ENCODE results near the gene SFMBT2.

SFMBT2 gene

DNA sequence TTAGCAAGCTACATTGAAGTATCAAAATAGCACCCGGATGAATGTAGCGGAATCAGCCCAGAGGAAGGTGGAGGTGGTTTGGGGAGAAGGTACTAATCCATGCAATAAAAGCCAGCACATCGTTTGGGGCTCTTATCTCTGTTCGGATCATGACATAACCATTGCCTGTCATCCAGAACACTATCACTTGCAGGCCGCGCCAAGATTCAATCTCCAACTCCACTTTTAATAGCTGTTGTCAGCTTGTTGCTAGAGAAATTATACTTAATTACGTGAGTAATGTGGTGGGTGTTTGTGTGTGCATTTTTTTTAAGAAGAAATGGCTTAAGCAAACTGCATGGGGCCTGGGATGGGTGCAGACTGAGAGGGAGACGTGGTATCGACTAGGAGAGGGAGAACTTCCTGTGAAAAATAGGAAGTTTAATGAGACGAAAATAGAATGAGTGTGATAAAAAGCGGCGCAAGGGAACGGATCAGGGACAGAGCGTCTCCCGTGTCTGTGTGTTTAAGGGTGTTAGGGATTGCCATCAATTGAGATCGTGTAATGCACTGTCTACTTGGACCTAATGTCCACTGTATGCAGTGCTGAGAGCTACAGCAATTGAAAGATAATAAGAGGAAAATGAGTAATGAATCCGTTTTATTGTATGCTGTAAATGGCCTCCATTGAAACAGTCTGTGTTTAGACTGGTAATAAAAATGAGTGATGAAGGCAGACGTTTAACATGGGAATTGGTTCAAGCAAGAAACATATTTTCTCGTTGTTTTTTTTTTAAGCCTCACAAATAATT lies 27.6 kb upstream of the SFMBT2 start:
- Histone ChIP-seq H3K27me3 (ENCODE audit: low read depth, low read length) (no peaks in the 10 kb centered on the region), H3K27ac (ENCODE audit: low read length) (no peak overlapping the region)

DNA sequence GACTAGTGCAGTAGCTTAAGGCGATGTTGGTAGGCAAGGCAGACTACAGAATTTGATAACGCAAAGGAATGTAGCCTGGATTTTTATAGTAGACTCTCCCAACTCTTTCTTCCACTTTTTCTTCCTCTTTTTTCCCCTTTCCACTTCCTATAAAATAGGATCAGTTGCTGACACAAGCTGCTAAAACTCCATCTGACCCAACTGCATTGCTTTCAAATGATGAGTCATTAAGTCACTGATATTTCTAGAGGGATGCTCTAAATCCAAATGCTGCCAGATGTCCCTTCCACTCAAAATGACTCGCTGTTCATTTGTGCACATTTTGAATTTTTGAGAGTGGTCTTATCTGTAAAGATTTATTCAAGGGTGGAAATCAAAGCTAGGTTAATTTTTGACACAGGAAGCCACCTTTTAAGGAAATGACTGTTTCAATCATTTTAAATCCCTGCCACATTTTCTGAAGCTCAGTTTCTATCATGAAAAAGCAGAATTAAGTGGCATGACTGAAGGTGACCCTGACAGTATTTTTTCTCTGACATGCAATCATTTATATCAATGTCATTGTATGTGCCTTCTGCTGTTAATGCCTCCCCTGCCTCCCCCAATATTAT lies 25.8 kb upstream of the SFMBT2 start:
- Histone ChIP-seq H3K27ac (ENCODE audit: low read length) (no peak overlapping the region), H3K9me3 (ENCODE audit: control insufficient read depth in 1 of 2, low read length in 2 of 2) (no peaks in the 10 kb centered on the region), H3K27me3 (ENCODE audit: low read depth, low read length) (no peaks in the 10 kb centered on the region)

More for the DNA sequence above, 27.6 kb upstream of the SFMBT2 start:
- Histone ChIP-seq H3K4me3 (ENCODE audit: low read depth in 1 of 2, low read length in 2 of 2) (no peak overlapping the region), H3K4me1 (ENCODE audit: control insufficient read depth in 1 of 2, insufficient read depth in 2 of 2, low read length in 2 of 2) (no peaks in the 10 kb centered on the region), H3K36me3 (ENCODE audit: control insufficient read depth in 1 of 2, insufficient read depth in 2 of 2, low read length in 2 of 2) (no peaks in the 10 kb centered on the region), H3K9me3 (ENCODE audit: control insufficient read depth in 1 of 2, low read length in 2 of 2) (no peaks in the 10 kb centered on the region)

DNA sequence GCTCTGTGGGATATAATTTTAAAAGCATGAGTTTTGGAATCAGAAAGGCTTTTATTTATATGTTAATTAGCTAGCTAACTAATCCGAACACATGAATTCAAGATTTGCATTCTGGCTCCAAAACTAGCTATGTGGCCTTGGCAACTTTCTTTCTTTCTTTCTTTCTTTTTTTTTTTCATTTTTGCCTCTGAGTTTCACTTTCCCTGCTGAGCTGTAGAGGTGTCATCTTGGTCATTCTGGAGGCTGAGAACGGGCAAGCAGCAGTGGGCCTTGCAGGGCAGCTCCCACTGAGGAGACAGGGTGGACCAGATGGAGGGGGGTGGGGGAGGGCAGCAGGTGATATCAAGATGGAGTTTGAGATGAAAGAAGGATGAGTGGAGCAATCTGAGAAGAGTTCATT lies 24.8 kb upstream of the SFMBT2 start:
- H3K4me1 ChIP-seq (ENCODE audit: control insufficient read depth in 1 of 2, insufficient read depth in 2 of 2, low read length in 2 of 2), result no peaks in the 10 kb centered on the region
- no peaks in the 10 kb centered on the region for H3K36me3 ChIP-seq (ENCODE audit: control insufficient read depth in 1 of 2, insufficient read depth in 2 of 2, low read length in 2 of 2)
- no peak overlapping the region for H3K4me3 ChIP-seq (ENCODE audit: low read depth in 1 of 2, low read length in 2 of 2)
- H3K27me3 ChIP-seq (ENCODE audit: low read depth, low read length), result no peaks in the 10 kb centered on the region
- no peaks in the 10 kb centered on the region for H3K9me3 ChIP-seq (ENCODE audit: control insufficient read depth in 1 of 2, low read length in 2 of 2)
- no peak overlapping the region for H3K27ac ChIP-seq (ENCODE audit: low read length)

More for the DNA sequence above, 25.8 kb upstream of the SFMBT2 start:
- no peak overlapping the region for H3K4me3 ChIP-seq (ENCODE audit: low read depth in 1 of 2, low read length in 2 of 2)
- no peaks in the 10 kb centered on the region for H3K4me1 ChIP-seq (ENCODE audit: control insufficient read depth in 1 of 2, insufficient read depth in 2 of 2, low read length in 2 of 2)
- no peaks in the 10 kb centered on the region for H3K36me3 ChIP-seq (ENCODE audit: control insufficient read depth in 1 of 2, insufficient read depth in 2 of 2, low read length in 2 of 2)

DNA sequence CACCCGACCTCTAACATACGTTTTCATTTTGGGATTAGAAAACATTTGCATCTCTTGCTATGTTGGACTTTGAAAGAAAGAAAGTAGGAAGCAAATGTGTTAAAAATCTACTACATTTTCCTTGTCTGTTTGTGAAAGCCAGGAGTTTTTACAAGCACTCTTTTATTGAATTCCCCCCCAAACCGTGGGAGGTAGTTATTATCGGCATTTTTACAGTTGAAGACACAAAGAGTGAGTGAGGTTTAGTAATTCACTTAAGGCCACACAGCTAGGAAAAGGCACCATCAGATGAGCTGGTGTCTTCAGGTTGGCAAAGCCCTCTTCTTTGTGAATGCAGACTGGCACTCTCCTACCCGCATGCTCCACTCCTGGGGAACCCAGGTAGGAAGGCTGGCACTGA lies 23.5 kb upstream of the SFMBT2 start:
- Histone ChIP-seq H3K27ac (ENCODE audit: low read length) (no peak overlapping the region), H3K4me3 (ENCODE audit: low read depth in 1 of 2, low read length in 2 of 2) (no peak overlapping the region), H3K9me3 (ENCODE audit: control insufficient read depth in 1 of 2, low read length in 2 of 2) (no peaks in the 10 kb centered on the region), H3K36me3 (ENCODE audit: control insufficient read depth in 1 of 2, insufficient read depth in 2 of 2, low read length in 2 of 2) (no peaks in the 10 kb centered on the region), H3K4me1 (ENCODE audit: control insufficient read depth in 1 of 2, insufficient read depth in 2 of 2, low read length in 2 of 2) (no peaks in the 10 kb centered on the region), H3K27me3 (ENCODE audit: low read depth, low read length) (no peaks in the 10 kb centered on the region)

DNA sequence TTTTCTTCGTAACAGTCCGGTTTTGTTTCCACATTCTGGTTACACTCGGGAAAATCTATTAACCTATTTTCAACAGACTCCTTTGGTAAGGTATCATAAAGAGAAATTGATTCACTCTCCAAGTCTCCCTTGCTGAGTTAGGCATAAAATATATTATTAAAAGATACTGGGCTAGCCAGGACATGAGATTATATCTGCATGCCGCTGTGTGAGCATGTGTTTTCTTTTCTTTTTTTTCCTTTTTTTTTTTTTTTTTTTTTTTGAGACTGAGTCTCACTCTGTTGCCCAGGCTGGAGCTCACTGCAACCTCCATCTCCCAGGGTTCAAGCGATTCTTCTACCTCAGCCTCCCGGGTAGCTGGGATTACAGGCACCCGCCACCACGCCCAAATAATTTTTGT lies 23.0 kb upstream of the SFMBT2 start:
- H3K9me3 ChIP-seq (ENCODE audit: control insufficient read depth in 1 of 2, low read length in 2 of 2), result no peaks in the 10 kb centered on the region
- no peaks in the 10 kb centered on the region for H3K27me3 ChIP-seq (ENCODE audit: low read depth, low read length)
- H3K4me1 ChIP-seq (ENCODE audit: control insufficient read depth in 1 of 2, insufficient read depth in 2 of 2, low read length in 2 of 2), result no peaks in the 10 kb centered on the region
- no peak overlapping the region for H3K27ac ChIP-seq (ENCODE audit: low read length)
- no peaks in the 10 kb centered on the region for H3K36me3 ChIP-seq (ENCODE audit: control insufficient read depth in 1 of 2, insufficient read depth in 2 of 2, low read length in 2 of 2)
- peak overlapping the region in 1 of 2 donors; percentile 12 for H3K4me3 ChIP-seq (ENCODE audit: low read depth in 1 of 2, low read length in 2 of 2)

DNA sequence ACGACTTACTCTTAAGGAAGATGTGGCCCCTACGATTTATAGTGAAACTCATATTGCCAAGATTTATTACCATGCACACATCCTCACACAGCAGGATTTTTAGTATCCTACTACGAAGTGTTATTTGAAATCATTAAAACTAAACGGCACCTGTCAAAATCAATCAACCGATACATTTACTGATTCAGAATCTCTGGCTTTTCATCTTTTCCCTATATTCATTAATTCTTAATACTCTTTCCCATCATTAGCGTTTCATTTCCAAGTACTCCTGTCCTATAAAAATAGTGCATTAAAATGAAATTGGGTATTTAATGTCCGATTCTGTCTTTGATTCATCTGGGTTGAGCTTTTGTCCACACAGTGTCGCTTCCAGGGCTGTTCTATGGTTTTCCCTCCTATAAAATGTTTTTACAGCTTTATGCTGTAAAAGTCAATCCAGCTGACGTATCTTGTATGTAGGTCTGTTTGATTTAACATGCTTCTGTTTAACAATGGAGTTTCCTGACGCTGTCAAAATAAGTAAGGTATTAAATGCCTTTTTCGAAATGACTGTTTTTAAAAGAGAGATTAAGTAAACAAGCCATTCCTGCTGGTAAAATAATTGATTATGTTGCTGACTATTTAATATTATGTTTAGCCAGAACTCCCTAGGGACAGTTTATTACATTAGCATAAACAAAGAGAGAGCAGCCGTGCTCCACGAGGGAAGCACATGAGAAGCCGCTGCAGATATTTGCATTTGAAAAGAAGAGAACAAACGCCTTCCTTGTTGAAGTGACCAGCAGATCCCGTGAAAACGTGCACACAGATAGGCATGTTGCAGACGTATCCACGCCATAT lies 22.3 kb upstream of the SFMBT2 start:
- Histone ChIP-seq H3K9me3 (ENCODE audit: control insufficient read depth in 1 of 2, low read length in 2 of 2) (no peaks in the 10 kb centered on the region), H3K27ac (ENCODE audit: low read length) (no peak overlapping the region), H3K4me3 (ENCODE audit: low read depth in 1 of 2, low read length in 2 of 2) (peak overlapping the region in 1 of 2 donors; percentile 12), H3K4me1 (ENCODE audit: control insufficient read depth in 1 of 2, insufficient read depth in 2 of 2, low read length in 2 of 2) (no peaks in the 10 kb centered on the region), H3K27me3 (ENCODE audit: low read depth, low read length) (no peaks in the 10 kb centered on the region), H3K36me3 (ENCODE audit: control insufficient read depth in 1 of 2, insufficient read depth in 2 of 2, low read length in 2 of 2) (no peaks in the 10 kb centered on the region)

DNA sequence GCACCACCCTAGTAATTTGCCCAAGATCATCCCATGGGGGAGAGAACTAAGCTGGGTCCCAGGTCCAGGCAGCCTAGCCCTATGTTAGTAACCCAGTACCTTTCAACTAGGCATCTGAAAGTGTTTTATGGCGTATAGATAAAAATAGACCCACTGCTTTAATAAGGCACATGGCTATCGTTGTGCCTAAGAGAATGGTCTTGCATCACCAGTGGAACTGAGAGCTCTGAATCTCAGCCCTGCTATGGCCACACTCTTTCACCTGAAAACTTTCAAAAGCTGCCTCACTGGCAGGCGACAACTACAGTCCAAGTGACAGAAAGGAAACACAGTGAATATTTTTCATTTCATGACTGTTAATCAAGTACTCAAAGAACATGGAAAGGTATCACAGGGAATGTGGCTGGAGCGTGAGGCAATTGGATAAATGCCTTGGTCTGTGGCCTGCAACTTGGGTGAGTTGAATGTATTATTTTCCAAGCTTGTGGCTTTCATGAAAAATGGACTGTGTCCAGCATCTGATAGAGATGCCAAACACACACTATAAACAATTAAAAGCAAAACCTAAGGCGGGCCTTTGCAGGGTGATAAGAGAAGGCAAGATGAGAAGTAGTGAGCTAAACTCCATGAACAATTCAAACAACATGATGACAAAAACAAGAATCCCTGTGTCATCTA lies 18.0 kb upstream of the SFMBT2 start:
- Histone ChIP-seq H3K27me3 (ENCODE audit: low read depth, low read length) (no peaks in the 10 kb centered on the region), H3K4me3 (ENCODE audit: low read depth in 1 of 2, low read length in 2 of 2) (no peak overlapping the region), H3K4me1 (ENCODE audit: control insufficient read depth in 1 of 2, insufficient read depth in 2 of 2, low read length in 2 of 2) (no peaks in the 10 kb centered on the region), H3K9me3 (ENCODE audit: control insufficient read depth in 1 of 2, low read length in 2 of 2) (no peaks in the 10 kb centered on the region), H3K27ac (ENCODE audit: low read length) (no peak overlapping the region), H3K36me3 (ENCODE audit: control insufficient read depth in 1 of 2, insufficient read depth in 2 of 2, low read length in 2 of 2) (no peaks in the 10 kb centered on the region)

DNA sequence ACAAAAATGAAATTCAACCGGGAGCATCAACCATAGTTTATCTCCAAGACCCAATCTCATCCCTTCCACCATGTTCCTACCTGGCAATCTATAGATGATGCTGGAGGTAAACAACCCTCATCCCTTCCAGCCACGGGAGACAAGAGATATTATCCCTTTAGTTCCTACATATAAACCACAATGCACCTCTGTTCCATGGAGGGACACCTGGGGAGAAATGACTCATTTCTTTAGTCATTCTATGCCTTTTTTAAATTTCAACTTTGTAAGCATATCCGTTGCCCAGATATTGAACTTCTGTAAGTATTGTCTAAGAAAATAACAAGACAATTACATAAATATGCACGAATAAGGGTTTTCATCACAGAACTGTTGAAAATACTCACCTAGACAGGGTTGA lies 15.5 kb upstream of the SFMBT2 start:
- no peak overlapping the region for H3K4me3 ChIP-seq (ENCODE audit: low read depth in 1 of 2, low read length in 2 of 2)
- H3K27me3 ChIP-seq (ENCODE audit: low read depth, low read length), result no peaks in the 10 kb centered on the region
- no peaks in the 10 kb centered on the region for H3K9me3 ChIP-seq (ENCODE audit: control insufficient read depth in 1 of 2, low read length in 2 of 2)
- H3K27ac ChIP-seq (ENCODE audit: low read length), result no peak overlapping the region
- H3K36me3 ChIP-seq (ENCODE audit: control insufficient read depth in 1 of 2, insufficient read depth in 2 of 2, low read length in 2 of 2), result no peaks in the 10 kb centered on the region
- H3K4me1 ChIP-seq (ENCODE audit: control insufficient read depth in 1 of 2, insufficient read depth in 2 of 2, low read length in 2 of 2), result no peaks in the 10 kb centered on the region

DNA sequence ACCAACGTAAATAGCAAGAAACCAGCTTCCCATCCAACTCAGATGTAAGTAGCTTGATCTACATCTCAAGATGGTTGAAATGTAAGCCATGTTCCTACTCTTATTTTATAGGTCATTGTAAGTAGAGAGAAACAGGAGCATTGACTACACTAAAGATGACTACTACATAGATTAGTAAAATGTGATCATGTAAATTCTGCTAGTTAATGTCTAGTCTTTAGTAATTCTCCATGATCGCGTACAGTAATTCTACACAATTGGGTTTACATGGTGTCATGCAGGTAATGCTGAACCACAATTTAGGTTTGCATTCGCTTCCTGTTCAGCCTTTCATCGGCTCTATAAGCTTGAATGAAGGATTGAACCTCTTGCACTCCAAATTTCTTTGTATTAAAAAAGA lies 14.9 kb upstream of the SFMBT2 start:
- Histone ChIP-seq H3K36me3 (ENCODE audit: control insufficient read depth in 1 of 2, insufficient read depth in 2 of 2, low read length in 2 of 2) (no peaks in the 10 kb centered on the region), H3K4me3 (ENCODE audit: low read depth in 1 of 2, low read length in 2 of 2) (no peak overlapping the region), H3K9me3 (ENCODE audit: control insufficient read depth in 1 of 2, low read length in 2 of 2) (no peaks in the 10 kb centered on the region), H3K27ac (ENCODE audit: low read length) (no peak overlapping the region), H3K4me1 (ENCODE audit: control insufficient read depth in 1 of 2, insufficient read depth in 2 of 2, low read length in 2 of 2) (no peaks in the 10 kb centered on the region), H3K27me3 (ENCODE audit: low read depth, low read length) (no peaks in the 10 kb centered on the region)

DNA sequence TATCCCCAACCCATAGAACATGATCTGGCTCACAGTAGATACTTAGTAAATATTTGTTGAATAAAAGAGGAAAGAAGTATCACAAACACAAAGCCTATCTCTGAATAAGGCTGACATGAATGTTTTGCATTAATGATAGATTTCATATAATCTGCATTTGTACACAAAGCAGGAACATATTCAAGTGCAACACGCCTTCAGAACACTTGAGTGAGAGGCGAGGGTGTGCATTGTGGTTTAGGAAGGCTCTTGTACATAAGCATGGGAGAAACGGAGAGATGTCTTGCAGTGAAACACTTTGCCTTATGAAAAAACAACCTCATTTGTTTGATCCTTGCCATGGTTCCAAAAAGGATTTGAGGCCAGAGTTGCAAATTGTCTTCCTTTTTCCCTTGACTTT lies 14.1 kb upstream of the SFMBT2 start:
- H3K4me3 ChIP-seq (ENCODE audit: low read depth in 1 of 2, low read length in 2 of 2), result no peak overlapping the region
- no peaks in the 10 kb centered on the region for H3K9me3 ChIP-seq (ENCODE audit: control insufficient read depth in 1 of 2, low read length in 2 of 2)
- no peaks in the 10 kb centered on the region for H3K27me3 ChIP-seq (ENCODE audit: low read depth, low read length)
- no peaks in the 10 kb centered on the region for H3K4me1 ChIP-seq (ENCODE audit: control insufficient read depth in 1 of 2, insufficient read depth in 2 of 2, low read length in 2 of 2)
- H3K27ac ChIP-seq (ENCODE audit: low read length), result no peak overlapping the region
- no peaks in the 10 kb centered on the region for H3K36me3 ChIP-seq (ENCODE audit: control insufficient read depth in 1 of 2, insufficient read depth in 2 of 2, low read length in 2 of 2)

DNA sequence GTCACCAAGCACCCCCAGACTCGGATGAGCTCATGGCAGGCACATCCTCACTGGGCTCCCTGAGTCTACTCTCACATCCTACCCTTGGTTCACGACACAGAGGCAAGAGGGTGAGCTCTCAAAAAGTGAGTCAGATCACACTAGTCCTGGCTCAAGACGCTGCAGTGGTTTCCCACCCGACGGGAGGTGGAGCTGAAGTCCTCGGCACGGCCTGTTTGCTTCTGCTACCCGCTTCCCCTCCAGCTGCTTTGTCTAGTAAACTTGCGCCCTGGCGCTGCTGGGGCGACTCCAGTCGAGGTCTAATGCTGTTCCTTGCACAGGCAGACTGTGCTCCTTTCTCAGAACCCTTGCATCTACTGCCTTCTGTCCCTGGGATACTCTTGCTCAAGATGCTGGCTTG lies 13.5 kb upstream of the SFMBT2 start:
- Histone ChIP-seq H3K36me3 (ENCODE audit: control insufficient read depth in 1 of 2, insufficient read depth in 2 of 2, low read length in 2 of 2) (no peaks in the 10 kb centered on the region), H3K27ac (ENCODE audit: low read length) (no peak overlapping the region), H3K4me3 (ENCODE audit: low read depth in 1 of 2, low read length in 2 of 2) (no peak overlapping the region), H3K4me1 (ENCODE audit: control insufficient read depth in 1 of 2, insufficient read depth in 2 of 2, low read length in 2 of 2) (no peaks in the 10 kb centered on the region), H3K9me3 (ENCODE audit: control insufficient read depth in 1 of 2, low read length in 2 of 2) (no peaks in the 10 kb centered on the region), H3K27me3 (ENCODE audit: low read depth, low read length) (no peaks in the 10 kb centered on the region)

Measured in muscle layer of duodenum (tissue), 2 donors.